Anterior cingulate cortex (tissue), 58 donors: ENCODE results near the gene CD99.

Experiments used
- DNase-seq, 58 donors: peaks; one replicate each; lab custom pipeline; 2025; lab: John Stamatoyannopoulos, UW

Gene CD99

GRCh38 chrX:2697306-2697705 lies 6.2 kb downstream of the CD99 start:
- DNase-seq: no peak

- no peak for DNase-seq
Observed at GRCh38 chrX:2697741-2698299, 6.7 kb downstream of the CD99 start.

- DNase-seq: no peak
Observed at GRCh38 chrX:2698604-2699003, 7.5 kb downstream of the CD99 start.

GRCh38 chrX:2699959-2700358 lies 8.9 kb downstream of the CD99 start:
- no peak for DNase-seq

- no peak for DNase-seq
Observed at GRCh38 chrX:2700405-2701320, 9.6 kb downstream of the CD99 start.

GRCh38 chrX:2701600-2701999 lies 10.5 kb downstream of the CD99 start:
- DNase-seq: no peak

GRCh38 chrX:2703991-2704369 lies 12.9 kb downstream of the CD99 start:
- DNase-seq: no peak

GRCh38 chrX:2705046-2705832 lies 14.1 kb downstream of the CD99 start:
- DNase-seq: no peak

- DNase-seq: no peak
Observed at GRCh38 chrX:2707334-2707760, 16.3 kb downstream of the CD99 start.

- no peak for DNase-seq
Observed at GRCh38 chrX:2708021-2708420, 16.9 kb downstream of the CD99 start.

- no peak for DNase-seq
Observed at GRCh38 chrX:2708592-2709188, 17.6 kb downstream of the CD99 start.

- DNase-seq: no peak
Observed at GRCh38 chrX:2709556-2709955, 18.5 kb downstream of the CD99 start.

GRCh38 chrX:2710041-2710840 lies 19.1 kb downstream of the CD99 start:
- DNase-seq: no peak

- DNase-seq: no peak
Observed at GRCh38 chrX:2711441-2711840, 20.3 kb downstream of the CD99 start.

GRCh38 chrX:2712428-2712827 lies 21.3 kb downstream of the CD99 start:
- no peak for DNase-seq

GRCh38 chrX:2712890-2713840 lies 22.1 kb downstream of the CD99 start:
- no peak for DNase-seq

GRCh38 chrX:2714551-2714950 lies 23.5 kb downstream of the CD99 start:
- DNase-seq: no peak

- DNase-seq: no peak
Observed at GRCh38 chrX:2715066-2715600, 24.0 kb downstream of the CD99 start.

GRCh38 chrX:2717312-2717711 lies 26.2 kb downstream of the CD99 start:
- DNase-seq: no peak
